Fibroblast of lung (primary cell): ENCODE data around the gene HS3ST3B1.

Experiments used
- CTCF ChIP-seq, 2 donors: IDR thresholded peaks in 1 of 2; conservative IDR thresholded peaks in 1 of 2; 1 replicate in 1 of 2; 2 replicates in 1 of 2; pipeline ENCODE4 v1.5.1; 2011 to 2012; ENCODE audit warnings: low read length in 2 of 2, control low read depth in 1 of 2, inconsistent platforms in 1 of 2, low read depth in 1 of 2, mild to moderate bottlenecking in 1 of 2
- EZH2 ChIP-seq: IDR thresholded peaks from 2 replicates; pipeline ENCODE4 v1.5.1; 2012; ENCODE audit warnings: low read length, control low read depth, mild to moderate bottlenecking; ENCODE audit errors: missing control alignments

GRCh38 chr17:14334919-14335318 lies 34.0 kb downstream of the HS3ST3B1 start:
- TF ChIP-seq CTCF (conservative IDR thresholded peaks at IDR 0.05 in 1 of 2, IDR thresholded peaks at IDR 0.05 in 1 of 2; ENCODE audit: low read depth in 1 of 2, low read length in 2 of 2) (no peak), EZH2 (no peak)
